Activated CD4-positive, alpha-beta T cell treated with anti-CD3 and anti-CD28 coated beads for 36 hours (primary cell): ENCODE results near the gene P2RY6. TPM values are rescaled to one million over a fixed set of nuclear protein-coding genes. Genes with fewer than 3 reads are reported as not detected.

Experiments
- ATAC-seq: fragments of 200-7000 bp; cut with Tn5 transposase; one replicate; pipeline ENCODE4 v1.10.0; 2021; ENCODE audit warnings: mild to moderate bottlenecking, moderate library complexity
- CTCF ChIA-PET: fragments of 350-600 bp; sonication (Branson Sonifier 250); formaldehyde crosslinking; loops from one replicate; lab custom pipeline; 2021; ENCODE audit warnings: antibody characterized with exemption; lab: Charles Lee
- POLR2A ChIA-PET: fragments of 350-600 bp; sonication (Branson Sonifier 250); formaldehyde crosslinking; loops from one replicate; lab custom pipeline; 2021; ENCODE audit warnings: antibody characterized with exemption, inconsistent platforms; lab: Charles Lee
- DNase-seq: peaks from one replicate; pipeline ENCODE4 v3.0.0-alpha.2; 2020
- H3K27ac Mint-ChIP-seq: one replicate; pipeline ENCODE4 v1.8.0; 2021; ENCODE audit warnings: mixed read lengths
- H3K27me3 Mint-ChIP-seq: one replicate; pipeline ENCODE4 v1.8.0; 2021; ENCODE audit warnings: mixed read lengths
- H3K36me3 Mint-ChIP-seq: one replicate; pipeline ENCODE4 v1.8.0; 2021; ENCODE audit warnings: low read depth, mixed read lengths
- H3K4me1 Mint-ChIP-seq: one replicate; pipeline ENCODE4 v1.8.0; 2021; ENCODE audit warnings: mixed read lengths
- H3K4me3 Mint-ChIP-seq: one replicate; pipeline ENCODE4 v1.8.0; 2021; ENCODE audit warnings: mild to moderate bottlenecking, moderate library complexity, mixed read lengths
- H3K9me3 Mint-ChIP-seq: one replicate; pipeline ENCODE4 v1.8.0; 2021; ENCODE audit warnings: low read depth, mixed read lengths
- intact Hi-C, 2 experiments: fragments of 100-400 bp; cut with DNase I in 1 of 2; cut with micrococcal nuclease in 1 of 2; formaldehyde crosslinking; loops; one replicate each; pipeline versions ENCODE4 v1.14.2 to v1.15.1; 2022 to 2024; cut with DNase I, micrococcal nuclease
- total RNA-seq, 2 experiments: library from RNA; stranded (reverse); gene quantifications; one replicate each; pipeline ENCODE4 v1.2.3, GENCODE V29; 2021

P2RY6 gene
- total RNA-seq, 2 experiments from 2014 or later = not detected

- no peak overlapping the region for H3K4me3 Mint-ChIP-seq
- POLR2A ChIA-PET = no interaction called here
- intact Hi-C loops = no loop called here
These were observed 42.2 kb downstream of the P2RY6 start for GRCh38 chr11:73314117-73314961.

GRCh38 chr11:73315293-73316020, 43.3 kb downstream of the P2RY6 start:
- ATAC-seq (no peak), DNase-seq (no peak)
- Mint-ChIP-seq H3K9me3 (no peaks in the 10 kb centered on the region), H3K4me1 (no peaks in the 10 kb centered on the region), H3K27ac (no peak overlapping the region), H3K36me3 (no peaks in the 10 kb centered on the region), H3K4me3 (no peak overlapping the region), H3K27me3 (no peaks in the 10 kb centered on the region)
- POLR2A ChIA-PET = no interaction called here
- CTCF ChIA-PET = interaction anchor here (0.6 to 1.1 kb wide), 3 partner anchors 9 to 23 kb away, joined by 3 read pairs; no protein-coding TSS in a partner anchor
- intact Hi-C loops = no loop called here

More at GRCh38 chr11:73314117-73314961, 42.2 kb downstream of the P2RY6 start:
- no peaks in the 10 kb centered on the region for H3K4me1 Mint-ChIP-seq
- no peak overlapping the region for H3K27ac Mint-ChIP-seq
- CTCF ChIA-PET = interaction anchor here (0.6 to 1.1 kb wide), 2 partner anchors 22 to 37 kb away, joined by 3 read pairs; no protein-coding TSS in a partner anchor
- H3K9me3 Mint-ChIP-seq = no peaks in the 10 kb centered on the region
- peak; percentile 30 for ATAC-seq
- no peak for DNase-seq
- H3K27me3 Mint-ChIP-seq = no peaks in the 10 kb centered on the region
- H3K36me3 Mint-ChIP-seq = no peaks in the 10 kb centered on the region

GRCh38 chr11:73316422-73316821, 44.3 kb downstream of the P2RY6 start:
- no peak for ATAC-seq
- intact Hi-C loops = no loop called here
- Mint-ChIP-seq H3K36me3 (no peaks in the 10 kb centered on the region), H3K27me3 (no peaks in the 10 kb centered on the region), H3K4me3 (no peak overlapping the region), H3K9me3 (no peaks in the 10 kb centered on the region), H3K27ac (no peak overlapping the region), H3K4me1 (peaks cover under 1% of the 10 kb centered on the region)
- ChIA-PET POLR2A (no interaction called here), CTCF (interaction anchor here (1.1 kb wide), 1 partner anchor 11 kb away, joined by 3 read pairs; no protein-coding TSS in a partner anchor)
- DNase-seq = no peak

GRCh38 chr11:73317373-73317772, 45.2 kb downstream of the P2RY6 start:
- Mint-ChIP-seq H3K4me3 (no peak overlapping the region), H3K27me3 (no peaks in the 10 kb centered on the region), H3K4me1 (peaks cover 7% of the 10 kb centered on the region), H3K27ac (no peak overlapping the region), H3K36me3 (no peaks in the 10 kb centered on the region), H3K9me3 (no peaks in the 10 kb centered on the region)
- ATAC-seq = no peak
- DNase-seq = no peak
- intact Hi-C loops = no loop called here
- ChIA-PET CTCF (no interaction called here), POLR2A (no interaction called here)

- ChIA-PET POLR2A (no interaction called here), CTCF (interaction anchor here (0.5 kb wide), 1 partner anchor 18 kb away, joined by 5 read pairs; no protein-coding TSS in a partner anchor)
- H3K9me3 Mint-ChIP-seq = no peaks in the 10 kb centered on the region
- ATAC-seq = no peak
- peaks cover 7% of the 10 kb centered on the region for H3K4me1 Mint-ChIP-seq
- H3K4me3 Mint-ChIP-seq = no peak overlapping the region
- H3K36me3 Mint-ChIP-seq = no peaks in the 10 kb centered on the region
- DNase-seq = no peak
- no peaks in the 10 kb centered on the region for H3K27me3 Mint-ChIP-seq
- intact Hi-C loops = no loop called here
- H3K27ac Mint-ChIP-seq = no peak overlapping the region
These were observed 45.7 kb downstream of the P2RY6 start for GRCh38 chr11:73317803-73318202.

GRCh38 chr11:73318501-73319011, 46.4 kb downstream of the P2RY6 start:
- no peak for ATAC-seq
- H3K9me3 Mint-ChIP-seq = no peaks in the 10 kb centered on the region
- peaks cover 7% of the 10 kb centered on the region for H3K4me1 Mint-ChIP-seq
- no peak for DNase-seq
- no peaks in the 10 kb centered on the region for H3K36me3 Mint-ChIP-seq
- H3K4me3 Mint-ChIP-seq = no peak overlapping the region
- CTCF ChIA-PET = interaction anchor here (0.5 kb wide), 1 partner anchor 17 kb away, joined by 5 read pairs; no protein-coding TSS in a partner anchor
- POLR2A ChIA-PET = no interaction called here
- no peak overlapping the region for H3K27ac Mint-ChIP-seq
- intact Hi-C loops = no loop called here
- H3K27me3 Mint-ChIP-seq = no peaks in the 10 kb centered on the region

GRCh38 chr11:73320763-73321603, 48.8 kb downstream of the P2RY6 start:
- ChIA-PET CTCF (interaction anchor here (0.6 to 3.2 kb wide), 4 partner anchors 14 to 72 kb away, joined by 3 to 15 read pairs (median 3); no protein-coding TSS in a partner anchor), POLR2A (no interaction called here)
- Mint-ChIP-seq H3K27ac (no peak overlapping the region), H3K4me3 (no peak overlapping the region), H3K36me3 (no peaks in the 10 kb centered on the region), H3K9me3 (no peaks in the 10 kb centered on the region), H3K4me1 (peaks cover 7% of the 10 kb centered on the region), H3K27me3 (no peaks in the 10 kb centered on the region)
- DNase-seq (no peak), ATAC-seq (no peak)
- intact Hi-C loops = no loop called here

- Mint-ChIP-seq H3K4me1 (peaks cover 7% of the 10 kb centered on the region), H3K4me3 (no peak overlapping the region), H3K27me3 (no peaks in the 10 kb centered on the region), H3K9me3 (no peaks in the 10 kb centered on the region), H3K27ac (no peak overlapping the region), H3K36me3 (no peaks in the 10 kb centered on the region)
- ChIA-PET POLR2A (no interaction called here), CTCF (interaction anchor here (0.6 to 3.2 kb wide), 2 partner anchors 13 to 20 kb away, joined by 3 to 15 read pairs; no protein-coding TSS in a partner anchor)
- no peak for DNase-seq
- ATAC-seq = no peak
- intact Hi-C loops = no loop called here
These were observed 49.7 kb downstream of the P2RY6 start for GRCh38 chr11:73321604-73322381.

GRCh38 chr11:73322382-73323306, 50.5 kb downstream of the P2RY6 start:
- no peak overlapping the region for H3K27ac Mint-ChIP-seq
- H3K4me1 Mint-ChIP-seq = peaks cover 7% of the 10 kb centered on the region
- intact Hi-C loops = no loop called here
- DNase-seq (no peak), ATAC-seq (no peak)
- ChIA-PET POLR2A (no interaction called here), CTCF (interaction anchor here (3.2 kb wide), 1 partner anchor 12 kb away, joined by 15 read pairs; no protein-coding TSS in a partner anchor)
- no peaks in the 10 kb centered on the region for H3K9me3 Mint-ChIP-seq
- H3K4me3 Mint-ChIP-seq = no peak overlapping the region
- no peaks in the 10 kb centered on the region for H3K36me3 Mint-ChIP-seq
- H3K27me3 Mint-ChIP-seq = no peaks in the 10 kb centered on the region
